ENCODE data around the gene NAXE. TPM values are rescaled to one million over a fixed set of nuclear protein-coding genes. Genes with fewer than 3 reads are reported as not detected.
A peak's percentile ranks its signal among the peaks of the same experiment; 100 is the strongest.

Gene NAXE
- total and polyA plus RNA-seq, 2 of the 13 experiments (the other 11 are each of a cell fraction or from before 2014, with no cell fraction given), result 39.4 to 59.4 TPM

DNA sequence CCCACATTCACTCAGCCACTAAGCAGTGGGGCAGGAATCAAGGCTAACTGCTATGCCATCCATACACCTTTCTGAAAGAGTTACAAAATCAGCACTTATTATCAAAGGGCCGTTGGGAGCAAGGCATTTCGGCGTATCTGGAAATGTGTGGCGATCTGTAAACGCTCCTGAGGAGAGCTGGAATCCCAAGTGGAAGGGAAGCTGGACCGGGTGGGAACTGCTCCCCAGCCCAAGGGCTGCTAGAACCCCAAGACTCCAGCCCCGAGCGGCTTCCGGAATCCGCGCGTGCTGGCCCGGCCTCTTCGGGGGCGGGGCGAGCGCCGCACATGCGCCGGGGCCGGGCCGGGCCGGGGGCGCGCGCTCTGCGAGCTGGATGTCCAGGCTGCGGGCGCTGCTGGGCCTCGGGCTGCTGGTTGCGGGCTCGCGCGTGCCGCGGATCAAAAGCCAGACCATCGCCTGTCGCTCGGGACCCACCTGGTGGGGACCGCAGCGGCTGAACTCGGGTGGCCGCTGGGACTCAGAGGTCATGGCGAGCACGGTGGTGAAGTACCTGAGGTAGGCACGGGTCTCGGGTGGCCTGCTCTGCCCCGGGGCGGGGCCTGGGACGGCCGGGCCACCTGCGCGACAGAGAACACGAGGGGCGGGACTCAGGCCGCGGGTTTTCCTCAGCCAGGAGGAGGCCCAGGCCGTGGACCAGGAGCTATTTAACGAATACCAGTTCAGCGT lies at the start of gene NAXE (continued):
- TF ChIP-seq CREM (IDR thresholded peaks at IDR 0.05) (no peak), CREM (CRISPR knock-in tag; IDR thresholded peaks at IDR 0.05) (no peak), ZNF383 (CRISPR knock-in tag; IDR thresholded peaks at IDR 0.05; ENCODE audit: borderline replicate concordance) (no peak), REST (IDR thresholded peaks at IDR 0.05; ENCODE audit: borderline replicate concordance in 1 of 2, low read depth in 1 of 2, low read length in 2 of 2) (no peak), ZNF337 (CRISPR knock-in tag; IDR thresholded peaks at IDR 0.05; ENCODE audit: borderline replicate concordance, low read depth) (peak; percentile 18; the same call in 1 of the 2 replicates), FOSL1 (CRISPR knock-in tag; IDR thresholded peaks at IDR 0.05; ENCODE audit: borderline replicate concordance) (no peak), NCOA1 (CRISPR knock-in tag; IDR thresholded peaks at IDR 0.05) (no peak), HOXA5 (CRISPR knock-in tag; IDR thresholded peaks at IDR 0.05) (0 out of 2 replicates have a peak, but pooled peaks have one; percentile 49), ZNF18 (CRISPR knock-in tag; IDR thresholded peaks at IDR 0.05; ENCODE audit: insufficient replicate concordance) (no peak), ZNF549 (CRISPR knock-in tag; IDR thresholded peaks at IDR 0.05) (no peak), ZNF431 (CRISPR knock-in tag; IDR thresholded peaks at IDR 0.05; ENCODE audit: borderline replicate concordance, low read depth) (no peak; the same call in 1 of the 2 replicates), BHLHE40 (IDR thresholded peaks at IDR 0.05; ENCODE audit: low read length) (peak; percentile 28; the same call in 1 of the 2 replicates), NPAS2 (CRISPR knock-in tag; IDR thresholded peaks at IDR 0.05; ENCODE audit: borderline replicate concordance) (no peak), ZNF12 (CRISPR knock-in tag; IDR thresholded peaks at IDR 0.05) (peak; percentile 18; the same call in 1 of the 2 replicates), EZH2 (conservative IDR thresholded peaks at IDR 0.05; ENCODE audit: low read depth, low read length) (no peak), ZNF713 (CRISPR knock-in tag; IDR thresholded peaks at IDR 0.05) (no peak), HMG20A (CRISPR knock-in tag; IDR thresholded peaks at IDR 0.05; ENCODE audit: borderline replicate concordance) (no peak)
- TF ChIP-seq, protein P1, sequence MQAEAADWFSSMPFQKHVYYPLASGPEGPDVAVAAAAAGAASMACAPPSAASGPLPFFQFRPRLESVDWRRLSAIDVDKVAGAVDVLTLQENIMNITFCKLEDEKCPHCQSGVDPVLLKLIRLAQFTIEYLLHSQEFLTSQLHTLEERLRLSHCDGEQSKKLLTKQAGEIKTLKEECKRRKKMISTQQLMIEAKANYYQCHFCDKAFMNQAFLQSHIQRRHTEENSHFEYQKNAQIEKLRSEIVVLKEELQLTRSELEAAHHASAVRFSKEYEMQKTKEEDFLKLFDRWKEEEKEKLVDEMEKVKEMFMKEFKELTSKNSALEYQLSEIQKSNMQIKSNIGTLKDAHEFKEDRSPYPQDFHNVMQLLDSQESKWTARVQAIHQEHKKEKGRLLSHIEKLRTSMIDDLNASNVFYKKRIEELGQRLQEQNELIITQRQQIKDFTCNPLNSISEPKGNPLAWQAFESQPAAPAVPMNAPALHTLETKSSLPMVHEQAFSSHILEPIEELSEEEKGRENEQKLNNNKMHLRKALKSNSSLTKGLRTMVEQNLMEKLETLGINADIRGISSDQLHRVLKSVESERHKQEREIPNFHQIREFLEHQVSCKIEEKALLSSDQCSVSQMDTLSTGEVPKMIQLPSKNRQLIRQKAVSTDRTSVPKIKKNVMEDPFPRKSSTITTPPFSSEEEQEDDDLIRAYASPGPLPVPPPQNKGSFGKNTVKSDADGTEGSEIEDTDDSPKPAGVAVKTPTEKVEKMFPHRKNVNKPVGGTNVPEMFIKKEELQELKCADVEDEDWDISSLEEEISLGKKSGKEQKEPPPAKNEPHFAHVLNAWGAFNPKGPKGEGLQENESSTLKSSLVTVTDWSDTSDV (CRISPR knock-in tag; IDR thresholded peaks at IDR 0.05), result no peak
- TF ChIP-seq, protein P2, sequence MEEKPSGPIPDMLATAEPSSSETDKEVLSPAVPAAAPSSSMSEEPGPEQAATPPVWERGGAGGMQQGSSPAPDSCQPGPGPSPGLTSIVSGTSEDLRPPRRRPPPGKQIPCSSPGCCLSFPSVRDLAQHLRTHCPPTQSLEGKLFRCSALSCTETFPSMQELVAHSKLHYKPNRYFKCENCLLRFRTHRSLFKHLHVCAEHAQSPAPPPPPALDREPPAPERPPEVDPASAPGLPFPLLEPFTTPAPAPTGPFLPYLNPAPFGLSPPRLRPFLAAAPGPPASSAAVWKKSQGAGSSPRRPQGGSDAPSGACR (CRISPR knock-in tag; IDR thresholded peaks at IDR 0.05), result no peak; the same call in 1 of the 2 replicates
- TF ChIP-seq, protein P3, sequence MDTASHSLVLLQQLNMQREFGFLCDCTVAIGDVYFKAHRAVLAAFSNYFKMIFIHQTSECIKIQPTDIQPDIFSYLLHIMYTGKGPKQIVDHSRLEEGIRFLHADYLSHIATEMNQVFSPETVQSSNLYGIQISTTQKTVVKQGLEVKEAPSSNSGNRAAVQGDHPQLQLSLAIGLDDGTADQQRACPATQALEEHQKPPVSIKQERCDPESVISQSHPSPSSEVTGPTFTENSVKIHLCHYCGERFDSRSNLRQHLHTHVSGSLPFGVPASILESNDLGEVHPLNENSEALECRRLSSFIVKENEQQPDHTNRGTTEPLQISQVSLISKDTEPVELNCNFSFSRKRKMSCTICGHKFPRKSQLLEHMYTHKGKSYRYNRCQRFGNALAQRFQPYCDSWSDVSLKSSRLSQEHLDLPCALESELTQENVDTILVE (CRISPR knock-in tag; IDR thresholded peaks at IDR 0.05), result no peak

Data from HepG2 (cell line).